Measurements from ENCODE around the gene ADGRG2. TPM values are rescaled to one million over a fixed set of nuclear protein-coding genes. Genes with fewer than 3 reads are reported as not detected.

ADGRG2 gene
- polyA plus RNA-seq, 1 donor from 2014 or later, result 0.05 TPM

GRCh38 chrX:19127649-19128168, 5.4 kb upstream of the ADGRG2 start:
- Histone ChIP-seq H3K27me3 (ENCODE audit: insufficient read depth, low read depth, low read length) (peaks cover 14% of the 10 kb centered on the region), H2AFZ (ENCODE audit: low read depth, low read length) (no peak overlapping the region), H4K20me1 (ENCODE audit: insufficient read depth) (no peaks in the 10 kb centered on the region), H3K9ac (ENCODE audit: low read length) (no peak overlapping the region), H3K4me3 (ENCODE audit: low read length) (no peak overlapping the region), H3K9me3 (ENCODE audit: low read length) (no peaks in the 10 kb centered on the region), H3K36me3 (ENCODE audit: insufficient read depth, low read length) (no peaks in the 10 kb centered on the region), H3K27ac (ENCODE audit: low read length) (no peak overlapping the region), H3F3A (ENCODE audit: insufficient read depth, low read length, poor library complexity, severe bottlenecking) (no peaks in the 10 kb centered on the region), H3K4me2 (ENCODE audit: low read length) (no peak overlapping the region), H3K79me2 (replicated peaks; ENCODE audit: insufficient read depth, low read length) (no peaks in the 10 kb centered on the region), H3K9me2 (ENCODE audit: insufficient read depth, low read length) (no peaks in the 10 kb centered on the region)
- no peak for TF ChIP-seq EZH2 (IDR thresholded peaks at IDR 0.05; ENCODE audit: borderline replicate concordance, insufficient read depth, low read length, poor library complexity, severe bottlenecking)
- no peak for TF ChIP-seq MXI1 (conservative IDR thresholded peaks at IDR 0.05; ENCODE audit: poor library complexity, severe bottlenecking)
- no peak for TF ChIP-seq TAF1 (IDR thresholded peaks at IDR 0.05; ENCODE audit: low read depth)
- TF ChIP-seq SMC3 (conservative IDR thresholded peaks at IDR 0.05; ENCODE audit: poor library complexity), result no peak
- no peak for TF ChIP-seq RAD21 (conservative IDR thresholded peaks at IDR 0.05)
- TF ChIP-seq EP300 (conservative IDR thresholded peaks at IDR 0.05; ENCODE audit: poor library complexity, severe bottlenecking), result no peak
- no peak for TF ChIP-seq REST (IDR thresholded peaks at IDR 0.05; ENCODE audit: borderline replicate concordance)
- TF ChIP-seq POLR2AphosphoS5 (IDR thresholded peaks at IDR 0.05), result no peak

- Histone ChIP-seq H3F3A (ENCODE audit: insufficient read depth, low read length, poor library complexity, severe bottlenecking) (no peaks in the 10 kb centered on the region), H3K9me3 (ENCODE audit: low read length) (no peaks in the 10 kb centered on the region), H3K27ac (ENCODE audit: low read length) (no peak overlapping the region), H3K27me3 (ENCODE audit: insufficient read depth, low read depth, low read length) (peaks cover 40% of the 10 kb centered on the region), H3K36me3 (ENCODE audit: insufficient read depth, low read length) (no peaks in the 10 kb centered on the region), H3K79me2 (replicated peaks; ENCODE audit: insufficient read depth, low read length) (no peaks in the 10 kb centered on the region), H4K20me1 (ENCODE audit: insufficient read depth) (no peaks in the 10 kb centered on the region), H3K9ac (ENCODE audit: low read length) (no peak overlapping the region), H3K9me2 (ENCODE audit: insufficient read depth, low read length) (no peaks in the 10 kb centered on the region), H3K4me2 (ENCODE audit: low read length) (no peak overlapping the region), H2AFZ (ENCODE audit: low read depth, low read length) (no peak overlapping the region), H3K4me3 (ENCODE audit: low read length) (peak overlapping the region; percentile 28)
- TF ChIP-seq EP300 (conservative IDR thresholded peaks at IDR 0.05; ENCODE audit: poor library complexity, severe bottlenecking) (no peak), SMC3 (conservative IDR thresholded peaks at IDR 0.05; ENCODE audit: poor library complexity) (no peak), TAF1 (IDR thresholded peaks at IDR 0.05; ENCODE audit: low read depth) (no peak), REST (IDR thresholded peaks at IDR 0.05; ENCODE audit: borderline replicate concordance) (no peak)
These were observed 357 bp upstream of the ADGRG2 start for GRCh38 chrX:19122641-19123009.
